GM19351 (cell line): ENCODE results near the gene ZNF74.

Experiments used
- ATAC-seq: cut with Tn5 transposase; IDR thresholded peaks from one replicate; pipeline ENCODE4 v1.9.1; 2021; ENCODE audit warnings: mild to moderate bottlenecking, moderate library complexity; ENCODE audit not compliant: unreplicated experiment

ZNF74 gene

DNA sequence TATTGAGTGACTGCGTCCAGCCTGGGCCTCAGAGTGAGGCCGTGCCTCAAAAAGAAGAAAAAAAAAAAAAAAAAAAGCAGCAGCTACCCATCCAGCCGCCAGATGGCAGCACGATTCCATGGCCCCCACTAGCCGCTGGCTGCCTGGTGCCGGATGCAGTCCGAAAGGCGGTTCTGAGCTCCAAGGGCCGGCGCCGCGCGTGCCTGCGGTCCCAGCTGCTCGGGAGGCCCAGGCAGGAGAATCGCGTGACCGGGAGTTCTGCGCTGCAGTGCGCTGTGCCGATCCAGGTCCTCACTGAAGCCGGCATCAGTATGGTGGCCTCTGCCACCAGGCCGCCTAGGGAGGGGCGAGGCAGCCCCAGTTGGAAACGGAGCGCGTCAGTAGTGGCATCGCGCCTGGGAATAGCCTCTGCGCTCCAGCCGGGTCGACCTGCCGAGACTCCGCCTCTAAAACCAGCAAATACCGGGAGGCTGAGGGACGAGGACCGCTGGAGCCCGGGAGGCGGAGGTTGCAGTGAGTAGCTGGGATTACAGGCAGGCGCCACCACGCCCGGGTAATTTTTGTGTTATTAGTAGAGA is 24.3 kb downstream of the ZNF74 start:
- no peak for ATAC-seq

DNA sequence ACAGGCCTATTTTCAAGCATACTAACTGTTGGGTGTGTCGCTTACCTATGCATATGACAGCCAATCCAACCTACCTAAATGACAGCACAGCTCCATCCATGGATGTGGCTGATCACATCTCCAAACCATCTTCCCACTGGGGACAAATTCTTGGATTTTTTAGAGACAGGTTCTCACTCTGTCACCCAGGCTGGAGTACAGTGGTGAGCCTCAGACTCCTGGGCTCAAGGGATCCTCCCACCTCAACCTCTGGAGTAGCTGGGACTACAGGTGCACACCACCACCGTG is 25.7 kb downstream of the ZNF74 start:
- no peak for ATAC-seq

DNA sequence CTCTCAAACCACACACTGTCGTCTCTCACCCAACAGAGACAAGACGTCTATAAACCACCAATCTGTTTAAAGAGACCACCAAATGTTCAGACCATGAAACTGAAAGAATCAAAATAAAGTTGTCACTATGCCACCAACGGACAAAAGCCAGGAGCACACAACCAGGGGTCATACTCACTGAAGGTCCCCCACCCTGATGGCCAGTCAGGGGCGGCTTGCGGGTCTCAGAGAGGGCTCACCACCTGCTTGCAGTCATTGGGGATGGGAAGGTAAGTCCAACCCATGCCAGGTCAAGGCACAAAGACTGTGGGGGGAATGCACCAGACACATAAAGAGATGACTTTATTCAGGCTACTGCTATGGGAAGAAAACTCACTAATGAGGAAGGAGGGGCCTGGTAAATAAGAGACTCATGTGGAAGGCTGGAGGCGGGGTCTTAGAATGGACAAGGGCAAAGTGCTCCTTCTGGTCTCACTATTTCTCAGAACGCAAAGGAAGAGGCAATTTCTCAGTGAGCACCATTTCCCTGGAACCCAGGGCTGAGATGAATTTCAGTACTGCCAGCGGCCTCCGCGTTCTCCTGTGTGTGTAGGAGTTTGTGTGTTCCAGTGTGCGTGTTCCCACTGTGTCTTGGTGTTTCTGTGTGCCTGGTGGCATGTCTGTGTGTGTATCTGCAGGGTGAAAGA is 26.3 kb downstream of the ZNF74 start:
- ATAC-seq: no peak

DNA sequence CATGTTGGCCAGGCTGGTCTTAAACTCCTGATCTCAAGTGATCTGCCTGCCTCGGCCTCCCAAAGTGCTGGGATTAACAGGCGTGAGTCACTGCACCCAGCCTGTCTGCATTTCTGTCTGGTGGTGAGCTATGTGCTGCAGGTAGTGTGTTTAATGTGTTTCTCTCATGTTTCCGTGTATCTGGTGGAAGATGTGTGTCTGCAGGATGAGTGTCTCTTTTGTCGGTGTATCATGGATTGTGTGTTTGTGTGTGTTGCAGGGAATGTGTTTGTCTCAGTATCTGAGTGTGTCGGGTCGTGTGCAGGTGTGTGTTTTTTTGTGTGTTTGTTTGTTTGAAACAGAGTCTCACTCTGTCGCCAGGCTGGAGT is 27.5 kb downstream of the ZNF74 start:
- no peak for ATAC-seq

DNA sequence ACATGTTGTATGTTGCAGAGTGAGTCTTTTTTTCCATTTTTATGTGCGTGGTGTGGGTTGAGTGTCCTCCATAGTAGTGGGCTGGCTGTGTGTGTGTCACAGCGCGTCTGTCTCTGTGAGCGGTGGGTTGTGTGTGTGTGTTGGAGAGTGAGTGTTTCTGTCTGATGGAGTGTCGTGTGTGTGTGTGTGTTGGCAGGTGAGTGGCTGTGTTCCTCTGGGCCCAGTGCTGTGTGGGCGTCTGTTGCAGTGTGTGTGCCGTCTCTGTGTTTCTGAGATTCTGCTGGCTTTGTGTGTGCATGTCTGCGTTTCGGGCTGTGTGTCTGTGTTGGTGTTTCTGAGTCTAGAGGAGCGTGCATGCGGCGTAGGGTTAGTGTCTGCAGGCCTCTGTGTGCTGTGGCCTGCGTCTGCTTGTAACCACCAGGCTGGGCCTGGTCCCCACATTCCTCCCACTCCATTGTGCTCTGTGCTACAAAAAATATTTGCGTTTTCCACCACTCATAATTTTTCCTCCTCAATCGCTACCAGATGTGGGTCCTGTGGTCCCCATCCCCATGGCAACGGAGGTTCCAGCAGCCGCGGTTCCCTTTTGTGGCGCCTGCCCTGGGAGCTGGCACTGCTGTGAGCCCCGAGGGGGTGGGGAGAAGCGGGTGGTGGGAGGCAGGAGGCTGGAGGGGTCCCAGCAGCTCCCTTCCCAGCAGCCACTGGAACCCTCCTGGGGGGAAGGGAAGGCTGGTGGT is 28.5 kb downstream of the ZNF74 start:
- ATAC-seq: no peak

DNA sequence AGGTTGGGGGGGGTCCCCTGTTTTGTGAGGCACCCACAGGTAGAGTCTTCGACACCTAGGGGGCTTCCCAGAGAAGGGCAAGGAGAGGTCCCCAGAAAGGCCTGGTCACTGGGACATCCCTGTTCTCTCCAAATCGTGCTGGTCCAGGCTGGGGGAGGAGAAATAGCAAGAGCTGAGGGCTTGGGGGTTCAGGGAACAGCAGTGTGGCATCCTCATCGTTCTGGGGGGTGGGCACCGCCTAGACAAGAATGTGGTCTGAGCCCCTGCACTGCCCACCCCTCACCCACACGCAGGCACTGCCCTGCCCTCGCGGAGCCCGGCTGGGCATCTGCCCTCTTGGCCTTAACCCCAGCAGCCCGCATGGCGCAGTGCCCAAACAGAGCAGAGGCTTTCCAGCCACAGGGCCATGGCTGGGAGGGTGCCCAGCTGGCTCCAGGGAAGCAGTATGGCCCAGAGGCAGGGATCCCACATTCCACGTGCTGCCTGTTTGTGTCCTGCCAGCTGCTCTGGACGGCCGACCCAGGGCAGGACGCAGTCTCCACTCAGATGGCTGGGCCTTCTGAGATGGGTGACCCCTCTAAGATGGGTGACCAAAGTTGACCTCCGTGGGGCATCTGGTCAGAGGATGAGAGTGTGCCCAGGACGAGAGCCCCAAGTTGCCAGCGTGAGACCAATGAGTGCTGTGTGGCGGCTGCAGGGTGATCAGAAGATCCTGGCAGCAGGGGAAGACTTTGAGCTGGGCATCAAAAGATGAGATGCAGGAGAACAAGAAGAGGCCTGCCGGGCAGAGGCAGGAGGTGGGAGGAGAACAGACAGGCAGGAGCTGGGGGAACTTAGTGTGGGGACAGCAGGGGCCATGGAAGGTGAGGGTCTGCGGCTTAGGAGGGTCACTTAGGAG is 29.3 kb downstream of the ZNF74 start:
- ATAC-seq: no peak

DNA sequence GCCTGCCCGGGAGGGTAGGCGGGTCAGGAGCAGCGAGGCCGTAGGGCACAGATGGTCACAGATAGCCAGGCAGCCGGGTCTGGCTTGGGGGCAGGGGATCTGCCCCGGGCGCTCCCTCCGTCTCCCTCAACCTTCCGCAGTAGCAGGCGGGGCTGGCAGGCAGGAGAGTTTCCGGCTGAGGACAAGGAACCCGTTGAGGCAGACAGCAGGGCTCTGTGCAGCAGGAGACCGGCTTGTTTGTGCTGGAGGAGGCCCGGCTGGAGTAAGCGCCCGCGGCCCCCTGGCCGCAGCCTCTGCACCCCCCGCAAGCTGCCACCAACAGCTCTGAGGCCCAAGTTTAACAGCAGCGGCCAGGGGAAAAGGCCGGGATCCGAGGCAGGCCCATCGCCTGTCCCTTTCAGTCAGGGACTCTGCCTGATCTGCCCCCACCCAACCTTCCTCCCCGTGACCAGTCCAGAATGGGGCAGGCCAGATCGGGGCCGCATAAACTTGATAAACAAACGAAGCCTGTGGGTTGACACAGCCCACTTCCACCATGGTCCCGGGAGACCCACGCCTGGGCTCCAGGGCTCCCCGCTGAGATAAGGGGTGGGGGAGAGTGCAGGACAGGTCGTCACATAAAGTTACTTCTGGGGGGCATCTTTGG is 30.1 kb downstream of the ZNF74 start:
- ATAC-seq: no peak

DNA sequence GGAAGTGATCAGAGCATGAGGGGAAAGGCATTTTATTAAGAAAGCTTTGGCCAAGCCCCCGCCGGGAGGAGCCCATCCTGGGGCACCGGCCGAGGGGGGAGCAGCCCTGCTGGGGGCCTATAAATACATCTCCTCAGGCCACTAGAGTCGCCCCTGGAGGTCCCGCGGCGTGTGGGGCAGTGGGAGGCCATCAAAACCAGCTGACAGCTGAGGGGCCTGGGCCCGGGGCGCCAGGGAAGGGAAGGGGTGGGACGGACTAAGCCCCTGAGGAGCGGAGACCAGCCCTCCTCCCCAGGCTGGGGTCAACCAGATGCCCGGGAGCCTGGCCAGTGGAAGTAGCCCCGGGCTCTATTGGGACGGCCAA is 30.6 kb downstream of the ZNF74 start:
- no peak for ATAC-seq

DNA sequence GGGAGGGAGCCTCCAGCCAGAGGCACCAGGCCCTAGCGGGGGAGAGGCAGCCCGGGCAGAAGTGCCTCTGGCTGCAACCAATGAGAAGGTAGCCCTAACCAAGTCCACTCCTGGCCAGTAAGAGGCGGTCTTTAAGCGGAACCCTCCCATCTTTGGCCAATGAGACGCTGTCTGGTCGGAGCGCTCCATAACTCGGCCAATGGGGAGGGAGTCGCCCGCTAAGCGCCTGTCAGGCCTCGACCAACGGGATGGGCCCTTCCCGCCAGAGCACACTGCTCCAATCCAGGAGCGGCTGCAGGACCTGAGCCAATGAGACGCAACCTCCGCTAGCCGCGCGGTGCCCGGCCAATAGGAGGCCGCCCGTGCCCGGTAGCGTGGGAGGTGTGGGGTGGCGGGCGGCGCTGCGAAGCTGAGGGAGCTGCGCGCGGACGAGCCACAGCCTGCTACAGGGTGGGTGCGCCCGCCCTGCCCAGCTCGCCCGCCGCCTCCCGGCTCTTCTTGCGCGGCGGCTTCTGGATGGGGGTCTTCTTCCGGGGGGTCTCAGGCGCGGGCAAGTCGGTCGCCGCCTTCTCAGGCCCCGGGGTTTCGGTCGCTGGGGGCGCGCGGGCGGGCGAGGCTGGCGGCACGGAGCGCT is 31.1 kb downstream of the ZNF74 start:
- no peak for ATAC-seq

DNA sequence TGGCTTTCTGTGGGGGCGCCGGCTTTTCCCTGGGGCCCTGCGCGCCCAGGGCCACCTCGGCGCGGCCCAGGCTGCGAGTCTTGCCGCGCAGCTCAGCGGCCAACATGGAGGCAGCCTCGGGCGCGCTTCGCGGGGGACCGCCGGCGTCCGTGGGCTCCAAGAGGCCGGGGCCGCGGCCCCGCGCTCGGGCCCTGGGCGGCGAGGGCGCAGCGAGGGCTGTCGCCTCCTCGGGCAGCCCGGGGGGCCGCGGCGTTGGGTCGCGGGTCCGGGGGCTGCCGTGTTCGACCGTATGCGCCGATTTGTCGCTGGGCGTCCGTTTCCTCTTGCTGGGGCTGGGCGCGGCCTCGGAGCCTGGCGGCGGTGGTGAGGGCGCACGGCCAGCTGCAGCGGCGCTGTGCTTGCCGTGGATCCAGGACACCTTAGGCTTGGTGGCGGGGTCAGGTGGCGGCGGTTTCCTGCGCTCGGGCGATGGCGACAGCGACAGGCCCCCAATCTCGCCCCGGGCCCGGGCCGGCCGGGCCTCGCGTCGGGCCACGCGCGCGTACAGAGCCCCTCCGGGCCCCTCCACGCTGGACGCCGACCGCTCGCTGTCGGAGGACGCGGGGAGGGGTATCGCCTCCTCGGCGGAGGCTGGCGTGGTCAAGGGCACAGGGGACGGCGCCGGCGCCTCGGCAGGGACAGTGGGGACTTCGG is 31.8 kb downstream of the ZNF74 start:
- ATAC-seq: no peak

DNA sequence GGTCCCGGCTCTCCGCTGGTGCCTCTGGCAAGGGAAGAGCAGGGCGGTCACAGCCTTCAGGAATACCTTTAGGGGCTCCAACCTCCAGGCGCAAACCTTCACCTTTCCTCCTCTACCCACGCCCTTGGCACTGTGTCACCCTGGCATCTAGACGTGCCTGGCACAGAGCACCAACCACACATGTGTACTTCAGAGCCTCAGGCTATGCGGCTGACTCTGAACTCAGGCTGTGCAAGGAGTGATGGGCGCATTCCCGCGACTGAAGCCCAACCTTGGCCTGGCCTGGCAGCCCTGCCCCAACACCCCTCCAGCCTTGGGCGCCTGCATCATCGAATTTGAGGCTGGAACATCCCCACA is 32.3 kb downstream of the ZNF74 start:
- ATAC-seq: no peak

DNA sequence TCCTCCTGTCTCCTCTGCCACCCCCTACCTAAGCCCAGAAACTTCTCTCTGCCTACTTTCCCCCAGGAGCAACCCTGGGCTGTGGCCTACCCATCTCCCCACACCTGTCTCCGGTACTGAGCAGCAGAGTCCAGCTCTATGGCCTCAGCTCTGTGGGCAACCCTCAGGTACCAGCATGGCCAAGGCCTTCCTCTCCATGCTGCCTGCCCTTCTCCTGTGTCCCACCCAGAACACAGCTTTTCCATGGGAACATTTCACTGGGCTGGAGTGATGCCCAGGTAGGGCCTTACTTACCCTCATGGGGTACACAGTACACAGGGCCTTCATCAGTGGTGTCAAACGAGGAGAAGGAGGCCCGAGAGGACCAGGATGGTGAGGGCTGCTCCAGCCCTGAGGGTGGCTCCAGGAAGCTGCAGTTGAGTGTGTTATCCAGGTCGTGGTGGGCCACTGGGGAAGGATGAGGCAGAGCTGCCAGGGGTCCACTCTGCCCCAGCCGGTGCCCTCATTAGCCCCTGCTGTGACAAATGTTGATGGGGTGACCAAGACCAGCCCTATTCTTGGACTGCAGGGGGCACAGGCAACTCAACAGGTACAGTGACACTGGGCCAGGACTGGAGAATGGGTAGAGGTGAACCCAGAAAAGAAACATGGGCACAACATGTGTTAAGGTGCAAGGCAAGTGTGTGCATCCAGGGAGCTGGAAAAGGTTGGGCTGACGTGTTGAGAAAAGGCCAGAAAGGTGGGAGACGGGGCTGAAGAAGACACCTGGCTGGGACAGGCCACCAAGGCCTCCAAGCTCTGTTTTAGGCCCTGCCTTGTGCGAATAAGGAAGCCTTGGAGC is 33.4 kb downstream of the ZNF74 start:
- no peak for ATAC-seq

DNA sequence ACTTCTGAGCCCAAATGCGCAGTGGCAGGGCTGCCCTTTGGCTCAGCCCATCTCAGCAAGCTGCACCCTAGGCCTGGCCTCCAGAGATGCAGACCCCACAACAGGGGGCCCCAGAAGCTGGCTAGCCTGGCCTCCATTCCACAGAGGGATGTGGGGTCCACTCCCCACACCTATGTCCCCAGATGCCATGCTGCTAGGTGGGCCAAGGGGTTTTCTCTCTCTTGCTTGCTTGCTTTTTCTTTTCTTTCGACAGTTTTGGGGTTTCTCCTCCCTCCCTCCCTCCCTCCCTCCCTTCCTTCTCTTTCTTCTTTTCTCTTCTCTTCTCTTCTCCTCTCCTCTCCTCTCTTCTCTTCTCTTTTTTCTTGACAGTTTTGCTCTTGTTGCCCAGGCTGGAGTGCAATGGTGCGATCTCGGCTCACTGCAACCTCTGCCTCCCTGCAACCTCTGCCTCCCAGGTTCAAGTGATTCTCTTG is 34.0 kb downstream of the ZNF74 start:
- no peak for ATAC-seq

DNA sequence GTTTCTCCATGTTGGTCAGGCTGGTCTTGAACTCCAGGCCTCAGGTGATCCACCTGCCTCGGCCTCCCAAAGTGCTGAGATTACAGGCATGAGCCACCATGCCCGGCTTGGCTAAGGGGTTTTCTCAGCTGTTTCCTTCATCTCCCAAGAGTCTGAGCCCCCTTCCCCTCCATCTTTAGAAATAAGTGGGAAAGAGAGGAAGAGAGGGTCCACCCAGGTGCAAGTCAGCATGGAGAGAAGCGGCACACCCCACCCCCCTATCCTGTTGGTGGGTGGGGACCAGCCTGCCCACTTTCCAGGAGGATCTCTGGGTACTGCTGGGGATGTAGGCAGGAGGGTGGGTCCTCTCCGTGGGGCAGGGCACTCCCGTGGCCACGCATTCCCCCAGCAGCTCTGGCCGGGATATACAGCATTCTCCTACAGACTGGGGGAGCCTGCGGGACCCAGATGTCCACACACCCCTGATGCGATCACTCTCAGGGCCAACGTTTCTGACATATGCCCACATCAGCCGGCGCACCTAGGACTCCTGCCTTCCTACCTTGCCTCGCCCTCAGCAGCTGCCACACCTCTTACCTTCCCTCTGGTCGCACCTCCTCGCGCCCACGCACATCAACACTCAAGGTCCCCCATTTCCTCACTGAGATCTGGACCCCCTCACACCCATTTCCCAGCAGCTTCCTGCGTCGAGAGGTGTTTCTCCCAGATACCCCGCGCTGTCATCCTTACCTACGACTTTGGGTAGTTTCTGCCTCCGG is 34.7 kb downstream of the ZNF74 start:
- no peak for ATAC-seq

DNA sequence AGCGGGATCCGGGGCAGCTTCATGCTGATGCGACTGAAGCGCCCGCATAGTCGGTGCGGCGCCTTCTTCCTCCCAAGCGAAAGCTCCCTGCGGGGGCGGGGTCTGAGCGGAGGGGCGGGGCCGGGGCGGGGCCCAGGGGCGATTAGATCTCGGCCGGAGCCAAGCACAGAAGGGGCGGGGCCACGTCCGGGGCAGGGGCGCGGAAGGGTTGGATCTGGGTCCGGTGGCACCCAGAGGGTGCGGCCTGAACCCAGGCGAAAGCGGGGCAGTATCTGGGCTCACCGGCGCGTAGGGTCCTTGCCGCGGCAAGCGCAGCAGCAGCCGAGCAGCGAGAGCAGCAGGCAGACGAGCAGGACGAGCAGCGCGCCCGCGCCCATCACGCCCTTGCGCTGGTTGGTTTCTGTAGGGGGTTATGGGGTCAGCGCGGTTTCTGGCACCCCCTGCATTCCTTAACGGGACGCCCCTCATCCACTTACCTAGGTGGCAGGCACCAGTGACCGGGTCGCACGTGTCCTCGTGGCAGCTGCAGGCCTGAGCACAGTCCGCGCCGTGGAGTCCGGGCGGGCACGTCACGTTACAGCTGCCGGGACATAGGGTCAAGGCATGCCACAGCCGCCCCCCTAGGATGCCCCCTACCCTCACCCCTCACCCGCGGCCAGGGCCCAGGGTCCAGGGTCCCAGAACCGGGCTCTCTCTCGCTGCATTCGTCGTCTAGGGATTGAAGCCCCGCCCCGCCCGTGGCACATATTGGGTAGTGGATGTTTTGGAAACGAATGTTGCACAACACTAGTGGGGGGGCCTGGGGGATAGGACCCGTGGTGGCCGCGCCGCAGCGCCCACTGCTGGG is 35.5 kb downstream of the ZNF74 start:
- no peak for ATAC-seq

DNA sequence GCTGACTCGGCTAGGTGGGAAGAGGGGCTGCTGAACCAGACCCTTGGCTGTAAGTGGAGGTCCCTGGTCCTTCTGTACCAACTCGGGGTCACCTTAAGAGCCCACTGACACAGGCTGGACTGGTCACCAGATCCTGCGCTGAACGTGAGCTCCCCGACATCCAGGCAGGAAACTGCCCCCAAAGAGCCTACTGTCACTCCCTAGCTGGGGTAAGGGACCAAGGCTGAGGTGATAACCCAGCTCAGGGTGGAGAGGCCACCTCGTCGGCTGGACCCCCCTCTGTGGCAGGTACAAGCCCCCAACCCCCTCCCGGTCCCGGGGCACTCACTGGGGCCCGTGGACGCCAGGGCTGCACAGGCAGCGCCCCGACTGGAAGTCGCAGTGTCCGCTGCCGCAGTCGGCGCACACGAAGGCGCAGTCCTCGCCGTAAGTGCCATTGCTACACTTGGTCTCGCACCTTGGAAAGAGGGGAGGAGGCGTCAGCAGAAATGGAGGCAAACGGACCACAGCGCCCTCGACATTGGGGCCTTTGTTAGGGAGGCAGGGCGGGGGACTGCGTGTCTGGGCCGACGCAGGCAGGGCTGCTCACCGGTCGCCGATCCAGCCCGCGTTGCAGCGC is 36.3 kb downstream of the ZNF74 start:
- no peak for ATAC-seq
